SK-N-MC (cell line): Measurements from ENCODE around the gene ANK2.

Experiments
- EZH2 ChIP-seq: fragments of 200-600 bp; sonication (generic); IDR thresholded peaks from one replicate; pipeline ENCODE4 v1.6.1; 2017; ENCODE audit warnings: antibody characterized with exemption
- FOXP2 ChIP-seq: optimal IDR thresholded peaks from 2 replicates; pipeline ENCODE3; 2011; ENCODE audit warnings: mild to moderate bottlenecking, moderate library complexity; ENCODE audit not compliant: insufficient read depth; ENCODE audit errors: extremely low read length, control extremely low read depth
- POLR2AphosphoS5 ChIP-seq: IDR thresholded peaks from 2 replicates; pipeline ENCODE4 v1.6.1; 2012; ENCODE audit warnings: mild to moderate bottlenecking, low read depth, low read length, borderline replicate concordance

- TF ChIP-seq EZH2 = no peak
- no peak for TF ChIP-seq POLR2AphosphoS5
- no peak for TF ChIP-seq FOXP2
Observed at GRCh38 chr4:113012122-113012725, 37.2 kb upstream of the ANK2 start.
